H1 (cell line): Measurements from ENCODE around the gene B4GALNT3. TPM values are rescaled to one million over a fixed set of nuclear protein-coding genes. Genes with fewer than 3 reads are reported as not detected.

Experiments
- CHD1 ChIP-seq: IDR thresholded peaks from 2 replicates; pipeline ENCODE4 v1.6.1; 2012; ENCODE audit warnings: low read depth, low read length, improper control_type of control experiment
- GTF2F1 ChIP-seq: IDR thresholded peaks from 2 replicates; pipeline ENCODE4 v1.6.1; 2012; ENCODE audit warnings: low read depth, low read length, improper control_type of control experiment, borderline replicate concordance
- KDM1A ChIP-seq: fragments of 200-600, 300-600 bp; sonication (generic); IDR thresholded peaks from 2 replicates; pipeline ENCODE4 v1.7.1; 2016; ENCODE audit warnings: mild to moderate bottlenecking, low read length, borderline replicate concordance
- RNF2 ChIP-seq: fragments of 200-900, 300-1000 bp; sonication (generic); IDR thresholded peaks from 2 replicates; pipeline ENCODE4 v1.7.1; 2016; ENCODE audit warnings: borderline replicate concordance, low read depth, mild to moderate bottlenecking, antibody characterized with exemption, low read length; ENCODE audit not compliant: poor library complexity, severe bottlenecking; ENCODE audit errors: missing control alignments
- RXRA ChIP-seq: IDR thresholded peaks from 2 replicates; pipeline ENCODE4 v1.6.1; 2011; ENCODE audit warnings: low read depth, mild to moderate bottlenecking, low read length, moderate library complexity; ENCODE audit not compliant: insufficient read depth
- SIX5 ChIP-seq: IDR thresholded peaks from 2 replicates; pipeline ENCODE4 v1.6.1; 2011; ENCODE audit warnings: mild to moderate bottlenecking, low read depth, low read length
- SP1 ChIP-seq: IDR thresholded peaks from 2 replicates; pipeline ENCODE4 v1.6.1; 2011; ENCODE audit warnings: low read depth, low read length
- SRF ChIP-seq: IDR thresholded peaks from 2 replicates; pipeline ENCODE4 v1.6.1; 2011; ENCODE audit warnings: mild to moderate bottlenecking, low read depth, low read length, moderate library complexity
- polyA plus RNA-seq, 7 experiments: library from polyadenylated mRNA; depleted of rRNA in 3 of 7; stranded (reverse) in 5 of 7; unstranded in 2 of 7; fragments of >200 nt in 5 of 7; fragments of 200-250 nt in 2 of 7; gene quantifications; 1 replicate in 5 of 7; 2 replicates in 1 of 7; 4 replicates in 1 of 7; pipeline versions ENCODE4 v1.2.1 to v1.2.3, GENCODE V29; 2011 to 2013; ENCODE audit warnings: missing spikeins in 2 of 7, mixed read lengths in 2 of 7
- total RNA-seq: library from RNA; stranded (reverse); fragmentation: NEBNext Ultra II Directional; extraction: Animal tissue kit (Norgen Biotek cat#: 25700); gene quantifications from 2 replicates; pipeline ENCODE4 v1.2.1, GENCODE V29; 2021
- TF ChIP-seq, protein P1 (sequence below): fragments of 300-600 bp; sonication (generic); IDR thresholded peaks from 2 replicates; pipeline ENCODE4 v1.7.1; 2012; ENCODE audit warnings: low read length, moderate library complexity, mild to moderate bottlenecking, inconsistent platforms; ENCODE audit not compliant: insufficient replicate concordance
- TF ChIP-seq, protein P2 (sequence below): IDR thresholded peaks from 2 replicates; pipeline ENCODE4 v1.6.1; 2011; ENCODE audit warnings: low read depth, mild to moderate bottlenecking, low read length; ENCODE audit not compliant: insufficient read depth

B4GALNT3 gene
- total and polyA plus RNA-seq, 2 of the 8 experiments (the other 6 are each of a cell fraction or from before 2014, with no cell fraction given) = 12.5 to 20.3 TPM

DNA sequence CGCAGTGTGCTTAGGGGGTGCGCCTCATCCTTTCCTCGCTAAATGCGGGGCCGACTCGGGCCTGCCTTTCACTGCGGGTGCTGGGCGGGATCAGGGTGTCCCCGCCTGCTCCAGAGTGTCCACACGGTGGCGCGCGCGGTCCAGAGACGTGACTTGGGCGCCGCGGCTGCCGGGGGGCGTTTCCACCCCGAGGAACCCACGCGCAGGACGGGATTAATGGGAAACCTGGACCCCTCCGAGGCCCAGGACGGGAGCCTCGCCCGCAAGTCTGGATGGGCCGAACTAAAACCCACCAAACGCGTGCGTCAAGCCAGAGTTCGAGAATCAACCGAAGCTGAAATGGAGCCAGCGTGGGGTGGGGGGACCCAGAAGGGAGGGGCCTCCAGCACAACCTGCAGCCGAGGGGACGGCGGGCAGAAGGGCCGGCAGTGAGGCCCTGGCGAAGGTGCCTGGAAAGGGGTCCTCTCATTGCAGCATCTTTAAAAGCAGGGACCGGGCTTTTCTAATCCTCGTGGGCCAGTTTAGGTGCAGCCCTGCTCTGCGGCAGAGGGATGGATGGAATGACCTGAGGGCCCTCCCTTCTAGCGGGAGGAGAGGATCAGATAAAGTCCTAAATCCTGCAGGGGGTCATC, 110.2 kb downstream of the B4GALNT3 start (continued):
- TF ChIP-seq KDM1A (no peak; the same call in 1 of the 2 replicates), RXRA (no peak), GTF2F1 (no peak), SIX5 (no peak), SP1 (0 out of 2 replicates have a peak, but pooled peaks have one; percentile 9), CHD1 (no peak), SRF (no peak), RNF2 (no peak)
- TF ChIP-seq, protein P1, sequence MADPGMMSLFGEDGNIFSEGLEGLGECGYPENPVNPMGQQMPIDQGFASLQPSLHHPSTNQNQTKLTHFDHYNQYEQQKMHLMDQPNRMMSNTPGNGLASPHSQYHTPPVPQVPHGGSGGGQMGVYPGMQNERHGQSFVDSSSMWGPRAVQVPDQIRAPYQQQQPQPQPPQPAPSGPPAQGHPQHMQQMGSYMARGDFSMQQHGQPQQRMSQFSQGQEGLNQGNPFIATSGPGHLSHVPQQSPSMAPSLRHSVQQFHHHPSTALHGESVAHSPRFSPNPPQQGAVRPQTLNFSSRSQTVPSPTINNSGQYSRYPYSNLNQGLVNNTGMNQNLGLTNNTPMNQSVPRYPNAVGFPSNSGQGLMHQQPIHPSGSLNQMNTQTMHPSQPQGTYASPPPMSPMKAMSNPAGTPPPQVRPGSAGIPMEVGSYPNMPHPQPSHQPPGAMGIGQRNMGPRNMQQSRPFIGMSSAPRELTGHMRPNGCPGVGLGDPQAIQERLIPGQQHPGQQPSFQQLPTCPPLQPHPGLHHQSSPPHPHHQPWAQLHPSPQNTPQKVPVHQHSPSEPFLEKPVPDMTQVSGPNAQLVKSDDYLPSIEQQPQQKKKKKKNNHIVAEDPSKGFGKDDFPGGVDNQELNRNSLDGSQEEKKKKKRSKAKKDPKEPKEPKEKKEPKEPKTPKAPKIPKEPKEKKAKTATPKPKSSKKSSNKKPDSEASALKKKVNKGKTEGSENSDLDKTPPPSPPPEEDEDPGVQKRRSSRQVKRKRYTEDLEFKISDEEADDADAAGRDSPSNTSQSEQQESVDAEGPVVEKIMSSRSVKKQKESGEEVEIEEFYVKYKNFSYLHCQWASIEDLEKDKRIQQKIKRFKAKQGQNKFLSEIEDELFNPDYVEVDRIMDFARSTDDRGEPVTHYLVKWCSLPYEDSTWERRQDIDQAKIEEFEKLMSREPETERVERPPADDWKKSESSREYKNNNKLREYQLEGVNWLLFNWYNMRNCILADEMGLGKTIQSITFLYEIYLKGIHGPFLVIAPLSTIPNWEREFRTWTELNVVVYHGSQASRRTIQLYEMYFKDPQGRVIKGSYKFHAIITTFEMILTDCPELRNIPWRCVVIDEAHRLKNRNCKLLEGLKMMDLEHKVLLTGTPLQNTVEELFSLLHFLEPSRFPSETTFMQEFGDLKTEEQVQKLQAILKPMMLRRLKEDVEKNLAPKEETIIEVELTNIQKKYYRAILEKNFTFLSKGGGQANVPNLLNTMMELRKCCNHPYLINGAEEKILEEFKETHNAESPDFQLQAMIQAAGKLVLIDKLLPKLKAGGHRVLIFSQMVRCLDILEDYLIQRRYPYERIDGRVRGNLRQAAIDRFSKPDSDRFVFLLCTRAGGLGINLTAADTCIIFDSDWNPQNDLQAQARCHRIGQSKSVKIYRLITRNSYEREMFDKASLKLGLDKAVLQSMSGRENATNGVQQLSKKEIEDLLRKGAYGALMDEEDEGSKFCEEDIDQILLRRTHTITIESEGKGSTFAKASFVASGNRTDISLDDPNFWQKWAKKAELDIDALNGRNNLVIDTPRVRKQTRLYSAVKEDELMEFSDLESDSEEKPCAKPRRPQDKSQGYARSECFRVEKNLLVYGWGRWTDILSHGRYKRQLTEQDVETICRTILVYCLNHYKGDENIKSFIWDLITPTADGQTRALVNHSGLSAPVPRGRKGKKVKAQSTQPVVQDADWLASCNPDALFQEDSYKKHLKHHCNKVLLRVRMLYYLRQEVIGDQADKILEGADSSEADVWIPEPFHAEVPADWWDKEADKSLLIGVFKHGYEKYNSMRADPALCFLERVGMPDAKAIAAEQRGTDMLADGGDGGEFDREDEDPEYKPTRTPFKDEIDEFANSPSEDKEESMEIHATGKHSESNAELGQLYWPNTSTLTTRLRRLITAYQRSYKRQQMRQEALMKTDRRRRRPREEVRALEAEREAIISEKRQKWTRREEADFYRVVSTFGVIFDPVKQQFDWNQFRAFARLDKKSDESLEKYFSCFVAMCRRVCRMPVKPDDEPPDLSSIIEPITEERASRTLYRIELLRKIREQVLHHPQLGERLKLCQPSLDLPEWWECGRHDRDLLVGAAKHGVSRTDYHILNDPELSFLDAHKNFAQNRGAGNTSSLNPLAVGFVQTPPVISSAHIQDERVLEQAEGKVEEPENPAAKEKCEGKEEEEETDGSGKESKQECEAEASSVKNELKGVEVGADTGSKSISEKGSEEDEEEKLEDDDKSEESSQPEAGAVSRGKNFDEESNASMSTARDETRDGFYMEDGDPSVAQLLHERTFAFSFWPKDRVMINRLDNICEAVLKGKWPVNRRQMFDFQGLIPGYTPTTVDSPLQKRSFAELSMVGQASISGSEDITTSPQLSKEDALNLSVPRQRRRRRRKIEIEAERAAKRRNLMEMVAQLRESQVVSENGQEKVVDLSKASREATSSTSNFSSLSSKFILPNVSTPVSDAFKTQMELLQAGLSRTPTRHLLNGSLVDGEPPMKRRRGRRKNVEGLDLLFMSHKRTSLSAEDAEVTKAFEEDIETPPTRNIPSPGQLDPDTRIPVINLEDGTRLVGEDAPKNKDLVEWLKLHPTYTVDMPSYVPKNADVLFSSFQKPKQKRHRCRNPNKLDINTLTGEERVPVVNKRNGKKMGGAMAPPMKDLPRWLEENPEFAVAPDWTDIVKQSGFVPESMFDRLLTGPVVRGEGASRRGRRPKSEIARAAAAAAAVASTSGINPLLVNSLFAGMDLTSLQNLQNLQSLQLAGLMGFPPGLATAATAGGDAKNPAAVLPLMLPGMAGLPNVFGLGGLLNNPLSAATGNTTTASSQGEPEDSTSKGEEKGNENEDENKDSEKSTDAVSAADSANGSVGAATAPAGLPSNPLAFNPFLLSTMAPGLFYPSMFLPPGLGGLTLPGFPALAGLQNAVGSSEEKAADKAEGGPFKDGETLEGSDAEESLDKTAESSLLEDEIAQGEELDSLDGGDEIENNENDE = no peak
- TF ChIP-seq, protein P2, sequence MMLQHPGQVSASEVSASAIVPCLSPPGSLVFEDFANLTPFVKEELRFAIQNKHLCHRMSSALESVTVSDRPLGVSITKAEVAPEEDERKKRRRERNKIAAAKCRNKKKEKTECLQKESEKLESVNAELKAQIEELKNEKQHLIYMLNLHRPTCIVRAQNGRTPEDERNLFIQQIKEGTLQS = no peak
